Coronary artery (tissue), 2 donors: ENCODE measurements around the gene OGG1.
"Not testable (repeated sequence)": the region's sequence is repeated elsewhere in the genome, so short reads cannot be mapped to it uniquely, and the experiment has no call there.

Experiments used
- DNase-seq: peaks from one replicate; pipeline ENCODE4 v3.0.0-alpha.2; 2017; ENCODE audit warnings: low spot score
- H3K27ac ChIP-seq, 2 donors: fragments of 200-600 bp; sonication (generic); one replicate each; pipeline ENCODE4 v1.5.1; 2016 to 2019
- H3K4me3 ChIP-seq: fragments of 200-600 bp; sonication (generic); 2 replicates; pipeline ENCODE4 v1.5.1; 2016; ENCODE audit warnings: mild to moderate bottlenecking, moderate library complexity
- TF ChIP-seq, protein P1 (sequence below): fragments of 200-600 bp; sonication (generic); IDR thresholded peaks from one replicate; pipeline ENCODE4 v1.5.1; 2019; ENCODE audit warnings: antibody characterized with exemption

Gene OGG1

DNA sequence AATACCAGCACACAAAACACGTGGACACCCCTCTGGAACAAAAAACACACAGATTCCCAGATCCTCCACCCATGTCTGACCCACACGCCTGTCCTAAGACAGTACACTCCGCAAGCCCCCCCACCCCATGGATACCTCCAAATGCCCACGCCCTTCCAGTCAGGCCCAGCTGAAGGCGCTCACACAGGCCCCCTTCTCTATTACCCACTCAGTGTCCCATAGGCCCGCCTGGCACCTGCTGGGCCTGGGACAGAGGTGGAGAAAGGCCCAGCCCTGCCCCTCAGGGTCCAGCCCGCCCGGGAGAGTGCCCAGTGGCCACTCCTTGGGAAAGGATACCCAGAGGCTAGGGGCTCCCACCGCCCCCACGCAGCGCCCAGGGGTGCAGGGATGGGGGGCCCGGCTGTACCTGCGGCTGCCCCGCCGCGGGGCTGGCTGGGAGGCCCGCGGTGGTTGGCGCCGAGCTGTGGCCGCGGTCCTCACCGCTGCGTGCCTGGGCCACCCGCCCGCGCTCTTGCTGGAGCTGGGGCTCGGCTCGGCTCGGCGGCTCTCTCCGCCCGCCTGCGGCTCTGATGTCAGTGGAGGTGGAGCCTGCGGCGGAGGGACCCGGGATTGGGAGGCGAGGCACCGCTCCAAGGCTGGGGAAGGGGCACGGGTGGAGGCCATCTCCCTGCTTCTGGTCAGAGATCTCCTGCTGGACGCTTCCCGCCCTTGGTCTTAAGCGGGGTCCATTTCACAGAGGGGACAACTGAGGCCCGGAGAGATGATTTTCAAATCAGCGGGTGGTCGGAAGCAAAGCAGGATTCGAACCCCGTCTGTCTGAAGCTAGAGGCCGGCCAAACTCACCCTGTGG lies 19.9 kb downstream of the OGG1 start, which contains the start of gene CAMK1:
CAMK1 (minus strand) TSS at position 522 of the 850 bp plus-strand sequence. CDS start 2,198 bp downstream, outside the sequence.
- TF ChIP-seq, protein P1, sequence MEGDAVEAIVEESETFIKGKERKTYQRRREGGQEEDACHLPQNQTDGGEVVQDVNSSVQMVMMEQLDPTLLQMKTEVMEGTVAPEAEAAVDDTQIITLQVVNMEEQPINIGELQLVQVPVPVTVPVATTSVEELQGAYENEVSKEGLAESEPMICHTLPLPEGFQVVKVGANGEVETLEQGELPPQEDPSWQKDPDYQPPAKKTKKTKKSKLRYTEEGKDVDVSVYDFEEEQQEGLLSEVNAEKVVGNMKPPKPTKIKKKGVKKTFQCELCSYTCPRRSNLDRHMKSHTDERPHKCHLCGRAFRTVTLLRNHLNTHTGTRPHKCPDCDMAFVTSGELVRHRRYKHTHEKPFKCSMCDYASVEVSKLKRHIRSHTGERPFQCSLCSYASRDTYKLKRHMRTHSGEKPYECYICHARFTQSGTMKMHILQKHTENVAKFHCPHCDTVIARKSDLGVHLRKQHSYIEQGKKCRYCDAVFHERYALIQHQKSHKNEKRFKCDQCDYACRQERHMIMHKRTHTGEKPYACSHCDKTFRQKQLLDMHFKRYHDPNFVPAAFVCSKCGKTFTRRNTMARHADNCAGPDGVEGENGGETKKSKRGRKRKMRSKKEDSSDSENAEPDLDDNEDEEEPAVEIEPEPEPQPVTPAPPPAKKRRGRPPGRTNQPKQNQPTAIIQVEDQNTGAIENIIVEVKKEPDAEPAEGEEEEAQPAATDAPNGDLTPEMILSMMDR = no peak
- peak; percentile 90 for DNase-seq
- Histone ChIP-seq H3K4me3 (peak within 1 kb of the TSS; percentile 95), H3K27ac (peak within 1 kb of the TSS; percentile 92 to 93)

DNA sequence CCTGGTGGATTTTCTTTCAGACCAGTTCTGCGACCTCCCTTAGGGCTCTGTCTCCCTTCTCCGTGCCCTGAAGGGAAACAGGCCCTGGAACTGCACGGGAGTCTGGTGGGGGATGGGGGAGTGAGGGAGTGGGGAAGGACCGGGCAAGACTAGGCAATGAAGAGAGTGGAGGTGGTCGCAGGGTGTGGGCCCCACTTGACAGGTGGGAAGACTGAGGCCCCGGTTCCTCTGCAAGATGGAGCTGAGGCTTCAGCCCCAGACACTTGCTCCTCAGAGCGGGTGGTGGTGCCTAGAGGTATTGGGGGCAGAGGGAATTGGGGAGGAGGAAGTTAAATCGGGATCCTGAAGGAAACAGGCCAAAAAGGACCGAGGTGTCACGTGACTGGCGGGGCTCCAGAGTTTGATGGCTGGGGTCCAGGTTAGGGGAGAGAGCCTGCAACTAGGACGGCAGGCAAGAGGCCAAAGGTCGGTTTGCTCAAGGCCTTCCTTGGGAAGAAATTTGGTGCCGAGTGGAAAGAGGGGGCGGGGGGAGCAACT lies 20.6 kb downstream of the OGG1 start:
- TF ChIP-seq, protein P1 = no peak
- Histone ChIP-seq H3K4me3 (peak overlapping the region; percentile 95), H3K27ac (peak overlapping the region; percentile 92 to 93)
- DNase-seq = peak; percentile 92

DNA sequence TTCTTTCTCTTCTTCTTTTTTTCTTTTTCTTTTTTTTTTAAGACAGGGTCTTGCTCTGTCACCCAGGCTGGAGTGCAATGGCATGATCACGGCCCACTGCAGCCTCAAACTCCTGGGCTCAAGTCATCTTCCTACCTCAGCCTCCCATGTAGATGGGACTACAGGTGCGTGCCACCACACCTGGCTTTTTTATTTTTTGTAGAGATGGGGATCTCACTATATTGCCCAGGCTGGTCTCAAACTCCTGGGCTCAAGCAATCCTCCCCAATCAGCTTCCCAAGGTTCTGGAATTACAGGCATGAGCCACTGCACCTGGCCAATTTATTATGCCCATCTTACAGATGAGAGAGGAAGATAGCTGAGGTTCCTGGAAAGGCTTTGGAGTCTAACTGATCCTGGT lies 21.3 kb downstream of the OGG1 start:
- peak overlapping the region in 1 of 2 donors; percentile 21 for H3K27ac ChIP-seq
- DNase-seq, H3K4me3 ChIP-seq: not testable (repeated sequence)

DNA sequence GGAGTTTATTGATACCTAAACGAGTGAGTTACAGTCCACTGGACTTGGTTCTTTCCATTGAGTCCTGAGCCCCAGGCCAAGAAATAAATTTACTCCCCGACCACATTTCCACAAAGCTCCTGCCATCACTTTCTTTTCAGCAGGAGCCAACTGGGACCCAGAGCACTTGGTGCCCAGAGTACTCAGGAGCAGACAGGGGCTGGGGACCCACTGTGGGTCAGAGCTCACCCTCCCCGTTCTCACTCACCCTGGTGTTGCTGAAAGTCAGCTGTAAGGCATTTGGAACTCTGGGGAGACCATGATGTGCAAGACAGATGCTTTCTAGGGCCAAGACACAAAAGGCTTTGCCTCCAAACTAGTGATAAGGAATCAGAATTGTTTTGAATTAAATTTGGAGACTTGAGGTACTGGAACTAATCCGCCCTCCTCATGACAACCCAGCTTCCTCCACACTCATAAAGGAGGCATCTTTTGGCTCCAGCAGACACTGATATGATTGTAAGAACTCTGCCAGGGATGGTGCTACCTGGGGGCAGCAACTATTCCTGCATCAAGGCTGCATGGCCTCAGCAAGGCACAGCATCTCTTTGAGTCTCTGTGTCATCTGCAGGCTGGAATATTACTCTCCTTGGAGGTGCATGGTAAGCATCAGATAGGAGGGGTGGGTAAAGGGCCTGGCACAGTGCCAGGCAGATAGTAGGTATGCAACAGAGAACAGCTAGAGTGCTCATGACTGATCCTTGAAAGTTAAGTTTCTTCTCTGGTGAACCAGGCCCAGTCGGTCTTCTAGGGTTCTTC lies 27.3 kb downstream of the OGG1 start:
- DNase-seq = no peak

DNA sequence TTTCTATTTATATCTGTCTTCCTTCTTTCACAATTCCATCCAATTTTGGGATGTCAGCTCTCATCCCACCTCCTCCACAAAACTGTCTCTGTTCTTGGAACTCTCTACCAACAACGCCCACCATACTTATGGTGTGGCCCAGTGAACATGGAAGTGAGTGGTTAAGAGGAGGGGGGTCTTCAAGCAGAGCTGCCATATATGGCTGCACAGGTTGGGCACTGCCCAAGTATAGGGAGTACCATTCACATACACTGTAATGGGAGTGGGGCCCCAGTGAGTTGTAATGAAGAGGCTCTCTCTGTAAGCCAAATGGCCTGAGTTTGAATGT lies 27.9 kb downstream of the OGG1 start:
- Histone ChIP-seq H3K4me3 (no peak overlapping the region), H3K27ac (peak overlapping the region in 1 of 2 donors; percentile 31)
- DNase-seq = no peak
- TF ChIP-seq, protein P1 = no peak

More for the DNA sequence above, 27.3 kb downstream of the OGG1 start:
- TF ChIP-seq, protein P1 = no peak
- H3K4me3 ChIP-seq = no peak overlapping the region
- H3K27ac ChIP-seq = no peak overlapping the region

DNA sequence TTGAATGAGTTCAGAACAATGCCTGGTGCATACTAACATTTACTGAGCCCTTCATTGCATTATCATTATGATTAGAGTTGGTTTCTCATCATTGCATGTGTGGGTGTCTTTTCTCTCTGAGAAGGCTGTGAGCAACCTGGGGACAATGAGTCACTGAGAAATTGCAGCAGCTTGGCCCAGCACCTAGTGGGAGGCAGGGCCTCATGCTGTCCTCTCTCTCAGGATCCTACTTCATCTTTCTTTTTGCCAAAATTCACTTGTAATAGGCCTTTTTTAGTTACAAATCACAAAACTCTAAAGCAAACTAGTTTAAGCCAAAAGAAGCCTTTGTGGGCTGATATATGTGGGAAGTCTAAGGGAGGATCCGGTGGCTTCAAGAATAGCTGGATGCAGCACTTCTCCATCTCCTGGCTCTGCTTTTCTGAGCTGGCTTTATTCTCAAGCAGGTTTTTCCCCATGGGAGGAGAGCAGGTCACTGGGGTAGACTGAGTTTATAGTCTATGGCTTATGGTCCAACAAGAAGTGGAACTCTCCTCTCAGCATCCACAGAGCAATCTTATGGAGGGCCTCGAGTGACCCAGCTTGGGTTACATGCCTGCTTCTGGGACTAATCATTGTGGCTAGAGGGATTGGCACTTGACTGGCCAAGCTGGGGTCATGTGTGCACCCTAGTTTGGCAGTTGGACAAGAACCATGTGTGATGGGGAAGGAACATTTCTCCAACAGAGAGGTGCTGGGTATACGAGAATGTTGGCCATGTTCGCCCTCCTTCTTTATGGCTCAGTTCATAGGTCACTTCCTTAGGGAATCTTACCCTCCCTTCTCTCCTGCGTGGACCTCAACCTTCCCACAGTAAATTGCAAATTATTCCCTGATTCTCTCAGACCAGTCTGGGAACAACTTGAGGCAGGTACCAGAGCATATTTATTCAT lies 28.7 kb downstream of the OGG1 start:
- DNase-seq = no peak
- no peak overlapping the region for H3K4me3 ChIP-seq
- H3K27ac ChIP-seq = peak overlapping the region in 1 of 2 donors; percentile 47
- TF ChIP-seq, protein P1 = no peak
